Measurements from ENCODE around the gene NFIA.

DNA sequence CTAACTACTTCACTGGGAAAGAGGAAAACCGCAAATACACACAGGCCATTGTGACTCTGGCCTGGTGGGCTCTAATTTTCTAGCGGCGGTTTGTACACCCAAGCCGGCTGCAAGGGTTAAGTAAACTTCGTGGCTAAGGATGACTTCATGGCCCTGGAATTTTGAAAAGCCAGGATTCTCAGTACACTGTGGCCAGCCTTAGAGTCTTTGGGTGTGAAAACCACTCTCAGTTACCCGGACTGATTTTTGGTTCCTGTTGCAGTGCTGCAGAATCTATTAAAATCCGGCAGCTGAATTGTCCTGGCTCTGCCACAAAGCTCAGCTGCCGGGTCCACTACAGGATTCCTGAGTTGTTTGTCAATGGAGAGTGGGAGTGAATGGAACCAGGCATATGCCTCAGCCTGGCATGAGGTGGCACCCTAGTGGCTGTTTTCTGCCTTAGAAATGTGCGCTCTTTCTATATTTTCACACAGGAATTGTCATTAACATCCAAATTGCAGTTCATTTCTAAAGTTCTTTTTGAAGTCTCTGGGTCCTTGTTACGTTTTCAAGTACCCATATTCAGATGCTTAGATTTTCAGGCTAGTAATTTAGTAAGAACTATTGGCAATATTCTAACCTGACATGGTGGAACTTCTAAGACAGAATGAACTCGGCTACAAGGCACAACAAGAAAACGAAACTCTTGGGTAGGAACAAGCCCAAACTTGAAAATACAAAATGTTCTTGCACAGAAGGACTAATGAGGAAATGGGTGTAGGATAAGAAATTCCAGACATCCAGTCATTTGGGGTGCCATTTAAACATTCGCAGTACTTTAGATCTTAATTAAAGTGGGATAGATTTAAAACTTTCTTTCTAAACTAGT is 255.9 kb downstream of the NFIA start:
- TF ChIP-seq, protein P1, sequence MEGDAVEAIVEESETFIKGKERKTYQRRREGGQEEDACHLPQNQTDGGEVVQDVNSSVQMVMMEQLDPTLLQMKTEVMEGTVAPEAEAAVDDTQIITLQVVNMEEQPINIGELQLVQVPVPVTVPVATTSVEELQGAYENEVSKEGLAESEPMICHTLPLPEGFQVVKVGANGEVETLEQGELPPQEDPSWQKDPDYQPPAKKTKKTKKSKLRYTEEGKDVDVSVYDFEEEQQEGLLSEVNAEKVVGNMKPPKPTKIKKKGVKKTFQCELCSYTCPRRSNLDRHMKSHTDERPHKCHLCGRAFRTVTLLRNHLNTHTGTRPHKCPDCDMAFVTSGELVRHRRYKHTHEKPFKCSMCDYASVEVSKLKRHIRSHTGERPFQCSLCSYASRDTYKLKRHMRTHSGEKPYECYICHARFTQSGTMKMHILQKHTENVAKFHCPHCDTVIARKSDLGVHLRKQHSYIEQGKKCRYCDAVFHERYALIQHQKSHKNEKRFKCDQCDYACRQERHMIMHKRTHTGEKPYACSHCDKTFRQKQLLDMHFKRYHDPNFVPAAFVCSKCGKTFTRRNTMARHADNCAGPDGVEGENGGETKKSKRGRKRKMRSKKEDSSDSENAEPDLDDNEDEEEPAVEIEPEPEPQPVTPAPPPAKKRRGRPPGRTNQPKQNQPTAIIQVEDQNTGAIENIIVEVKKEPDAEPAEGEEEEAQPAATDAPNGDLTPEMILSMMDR (conservative IDR thresholded peaks at IDR 0.05; ENCODE audit: low read depth, low read length) = peak; percentile 93
- TF ChIP-seq EZH2 (IDR thresholded peaks at IDR 0.05; ENCODE audit: low read length, unreplicated experiment) (no peak), EZH2phosphoT487 (IDR thresholded peaks at IDR 0.05; ENCODE audit: borderline replicate concordance, low read length) (no peak)

Measured in PC-3 (cell line).